ENCODE measurements around the gene WWP2.
"Not testable (repeated sequence)": the region's sequence is repeated elsewhere in the genome, so short reads cannot be mapped to it uniquely, and the experiment has no call there.

WWP2 gene

GRCh38 chr16:69930117-69930776, 168.1 kb downstream of the WWP2 start:
- peak; percentile 61 for DNase-seq

GRCh38 chr16:69931631-69932030, 169.5 kb downstream of the WWP2 start:
- no peak for DNase-seq

- DNase-seq = no peak
These were observed 170.1 kb downstream of the WWP2 start for GRCh38 chr16:69932228-69932627.

GRCh38 chr16:69932691-69933392, 170.7 kb downstream of the WWP2 start:
- no peak for DNase-seq

- DNase-seq = no peak
These were observed 171.9 kb downstream of the WWP2 start for GRCh38 chr16:69934044-69934443.

GRCh38 chr16:69934751-69935150, 172.6 kb downstream of the WWP2 start:
- no peak for DNase-seq

- no peak for DNase-seq
These were observed 173.2 kb downstream of the WWP2 start for GRCh38 chr16:69935278-69935711.

GRCh38 chr16:69935740-69936139, 173.6 kb downstream of the WWP2 start:
- no peak for DNase-seq

GRCh38 chr16:69936252-69936651, 174.1 kb downstream of the WWP2 start:
- no peak for DNase-seq

- DNase-seq = no peak
These were observed 174.6 kb downstream of the WWP2 start for GRCh38 chr16:69936751-69937211.

- DNase-seq = no peak
These were observed 175.4 kb downstream of the WWP2 start for GRCh38 chr16:69937465-69937951.

GRCh38 chr16:69938981-69939820, 177.1 kb downstream of the WWP2 start:
- no peak for DNase-seq

- DNase-seq = no peak
These were observed 177.9 kb downstream of the WWP2 start for GRCh38 chr16:69939821-69940585.

GRCh38 chr16:69940676-69941075, 178.5 kb downstream of the WWP2 start:
- no peak for DNase-seq

- no peak for DNase-seq
These were observed 179.3 kb downstream of the WWP2 start for GRCh38 chr16:69941251-69942098.

- no peak for DNase-seq
These were observed 180.0 kb downstream of the WWP2 start for GRCh38 chr16:69942099-69942491.

GRCh38 chr16:69942627-69943170, 180.6 kb downstream of the WWP2 start:
- DNase-seq = no peak

GRCh38 chr16:69943241-69944036, 181.3 kb downstream of the WWP2 start:
- not testable (repeated sequence) for DNase-seq

- not testable (repeated sequence) for DNase-seq
These were observed 188.3 kb downstream of the WWP2 start for GRCh38 chr16:69950411-69950810.

GRCh38 chr16:69951017-69951671, 189.0 kb downstream of the WWP2 start, which contains the start of gene CLEC18A:
CLEC18A (plus strand) TSS chr16:69951334; CDS start chr16:69951367, 33 bp downstream.
- not testable (repeated sequence) for DNase-seq

Data from CD4-positive, alpha-beta T cell treated with Interleukin-10 for 1 hour (primary cell).